GM12875 (cell line): ENCODE data around the gene HS6ST3.
"Not testable (repeated sequence)": the region's sequence is repeated elsewhere in the genome, so short reads cannot be mapped to it uniquely, and the experiment has no call there.

Experiments used
- H3K4me3 ChIP-seq: one replicate; pipeline ENCODE4 v1.5.1; 2011; ENCODE audit warnings: low read depth, low read length, control low read depth
- CTCF ChIP-seq: IDR thresholded peaks from 2 replicates; pipeline ENCODE4 v1.5.1; 2011; ENCODE audit warnings: low read depth, mild to moderate bottlenecking, control low read depth, inconsistent platforms, low read length, moderate library complexity, borderline replicate concordance; ENCODE audit not compliant: insufficient read depth

HS6ST3 gene

GRCh38 chr13:96100457-96101220, 10.7 kb downstream of the HS6ST3 start:
- H3K4me3 ChIP-seq = no peak overlapping the region
- TF ChIP-seq CTCF = no peak

- no peak overlapping the region for H3K4me3 ChIP-seq
- TF ChIP-seq CTCF = no peak
These were observed 14.6 kb downstream of the HS6ST3 start for GRCh38 chr13:96104516-96104915.

- not testable (repeated sequence) for H3K4me3 ChIP-seq
These were observed 18.2 kb downstream of the HS6ST3 start for GRCh38 chr13:96108072-96108471.

- TF ChIP-seq CTCF = no peak
- no peak overlapping the region for H3K4me3 ChIP-seq
These were observed 19.2 kb downstream of the HS6ST3 start for GRCh38 chr13:96109125-96109524.

- TF ChIP-seq CTCF = no peak
These were observed 23.0 kb downstream of the HS6ST3 start for GRCh38 chr13:96112936-96113335.

GRCh38 chr13:96115368-96115767, 25.5 kb downstream of the HS6ST3 start:
- H3K4me3 ChIP-seq = not testable (repeated sequence)

More at GRCh38 chr13:96112936-96113335, 23.0 kb downstream of the HS6ST3 start:
- H3K4me3 ChIP-seq = no peak overlapping the region

GRCh38 chr13:96119921-96120320, 30.0 kb downstream of the HS6ST3 start:
- H3K4me3 ChIP-seq = no peak overlapping the region
- no peak for TF ChIP-seq CTCF

GRCh38 chr13:96130818-96131340, 41.0 kb downstream of the HS6ST3 start:
- H3K4me3 ChIP-seq = no peak overlapping the region
- TF ChIP-seq CTCF = no peak
